HepG2 (cell line): ENCODE results near the gene PANK4. TPM values are rescaled to one million over a fixed set of nuclear protein-coding genes. Genes with fewer than 3 reads are reported as not detected.

Experiments
- CCDC6 ChIP-seq: sonication (generic); formaldehyde crosslinking; IDR thresholded peaks from 2 replicates; pipeline ENCODE4 v1.8.1; 2022; ENCODE audit warnings: mild to moderate bottlenecking, missing genetic modification reagents, moderate library complexity
- CENPT ChIP-seq: sonication (generic); formaldehyde crosslinking; IDR thresholded peaks from 2 replicates; pipeline ENCODE4 v1.8.0; 2022; ENCODE audit warnings: low read depth, mild to moderate bottlenecking, moderate library complexity, missing genetic modification reagents
- GFI1 ChIP-seq: sonication (generic); formaldehyde crosslinking; IDR thresholded peaks from 2 replicates; pipeline ENCODE4 v1.5.0; 2020; ENCODE audit warnings: missing genetic modification reagents, mild to moderate bottlenecking, borderline replicate concordance
- KDM6A ChIP-seq: IDR thresholded peaks from 2 replicates; pipeline ENCODE4 v1.6.1; 2016; ENCODE audit warnings: low read depth
- NCOA5 ChIP-seq: sonication (generic); formaldehyde crosslinking; IDR thresholded peaks from 2 replicates; pipeline ENCODE4 v1.4.0; 2020; ENCODE audit warnings: missing genetic modification reagents
- SRY ChIP-seq: sonication (generic); formaldehyde crosslinking; IDR thresholded peaks from 2 replicates; pipeline ENCODE4 v1.8.0; 2022; ENCODE audit warnings: mild to moderate bottlenecking, missing genetic modification reagents
- STAG1 ChIP-seq: sonication (generic); formaldehyde crosslinking; IDR thresholded peaks from 2 replicates; pipeline ENCODE4 v1.4.0; 2020; ENCODE audit warnings: missing genetic modification reagents
- ZNF350 ChIP-seq: sonication (generic); formaldehyde crosslinking; IDR thresholded peaks from 2 replicates; pipeline ENCODE4 v1.4.0; 2020; ENCODE audit warnings: mild to moderate bottlenecking, low read depth, missing genetic modification reagents, borderline replicate concordance
- ZNF724P ChIP-seq: sonication (generic); formaldehyde crosslinking; IDR thresholded peaks from 2 replicates; pipeline ENCODE4 v1.8.0; 2022; ENCODE audit warnings: missing genetic modification reagents, borderline replicate concordance
- ZNF775 ChIP-seq: sonication (generic); formaldehyde crosslinking; IDR thresholded peaks from 2 replicates; pipeline ENCODE4 v1.4.0; 2020; ENCODE audit warnings: missing genetic modification reagents, mild to moderate bottlenecking, moderate library complexity, borderline replicate concordance
- polyA plus RNA-seq, 8 experiments: library from polyadenylated mRNA; depleted of rRNA in 3 of 8; stranded (reverse) in 7 of 8; unstranded in 1 of 8; fragments of >200 nt; fragmentation: Illumina TruSeq in 4 of 8; extraction: Trizol in 4 of 8; gene quantifications; 2 replicates each; pipeline versions ENCODE4 v1.2.1 to v1.2.3, GENCODE V29; 2011 to 2016; ENCODE audit warnings: low read depth in 4 of 8, missing spikeins in 1 of 8, mixed read lengths in 1 of 8; ENCODE audit not compliant: insufficient read depth in 1 of 8
- total RNA-seq, 5 experiments: library from RNA; depleted of rRNA; stranded (reverse); fragments of >200 nt; fragmentation: Illumina TruSeq; extraction: Trizol; gene quantifications; 2 replicates each; pipeline ENCODE4 v1.2.3, GENCODE V29; 2016; ENCODE audit warnings: low read depth in 1 of 5
- TF ChIP-seq, protein P1 (sequence below), 2 experiments: fragments of 450-650 bp in 1 of 2; sonication (generic) in 1 of 2; formaldehyde crosslinking in 1 of 2; IDR thresholded peaks; 2 replicates each; pipeline versions ENCODE4 v1.6.1 to v1.8.0; 2016 to 2022; ENCODE audit warnings: antibody characterized with exemption in 1 of 2, mild to moderate bottlenecking in 1 of 2, missing genetic modification reagents in 1 of 2
- TF ChIP-seq, protein P2 (sequence below): IDR thresholded peaks from 2 replicates; pipeline ENCODE4 v1.6.1; 2012; ENCODE audit warnings: low read length, improper control_type of control experiment
- TF ChIP-seq, protein P3 (sequence below): sonication (generic); formaldehyde crosslinking; IDR thresholded peaks from 2 replicates; pipeline ENCODE4 v1.4.0; 2020; ENCODE audit warnings: mild to moderate bottlenecking, missing genetic modification reagents
- TF ChIP-seq, protein P4 (sequence below): sonication (generic); formaldehyde crosslinking; IDR thresholded peaks from 2 replicates; pipeline ENCODE4 v1.5.0; 2020; ENCODE audit warnings: mild to moderate bottlenecking, missing genetic modification reagents

Gene PANK4
- total and polyA plus RNA-seq, 2 of the 13 experiments (the other 11 are each of a cell fraction or from before 2014, with no cell fraction given): 17.4 to 19.3 TPM

DNA sequence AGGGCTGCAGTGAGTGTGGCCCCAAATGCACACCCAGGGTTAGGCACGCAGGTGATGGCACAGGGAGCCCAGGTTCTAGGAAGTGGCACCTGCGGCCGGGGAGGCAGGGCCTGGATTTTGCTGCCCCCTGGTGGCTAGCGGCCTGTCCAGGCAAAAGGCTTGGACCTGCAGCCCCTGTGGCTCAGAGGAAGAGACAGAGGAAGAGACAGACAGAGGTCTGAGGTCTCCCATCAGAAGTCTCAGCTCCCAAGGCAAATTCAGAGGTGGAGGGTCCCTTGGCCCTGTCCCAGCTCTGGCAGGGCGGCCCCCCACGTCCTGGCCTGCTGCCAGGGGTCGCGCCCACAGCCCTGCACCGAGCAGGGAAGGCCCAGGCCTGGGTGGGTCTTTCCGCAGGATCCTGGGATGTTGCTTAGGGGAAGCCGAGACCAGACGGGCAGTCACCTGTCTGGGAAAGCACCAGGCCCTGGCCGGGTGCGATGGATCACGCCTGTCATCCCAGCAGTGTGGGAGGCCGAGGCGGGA lies 21.7 kb upstream of the PANK4 start (continued):
- TF ChIP-seq, protein P1, sequence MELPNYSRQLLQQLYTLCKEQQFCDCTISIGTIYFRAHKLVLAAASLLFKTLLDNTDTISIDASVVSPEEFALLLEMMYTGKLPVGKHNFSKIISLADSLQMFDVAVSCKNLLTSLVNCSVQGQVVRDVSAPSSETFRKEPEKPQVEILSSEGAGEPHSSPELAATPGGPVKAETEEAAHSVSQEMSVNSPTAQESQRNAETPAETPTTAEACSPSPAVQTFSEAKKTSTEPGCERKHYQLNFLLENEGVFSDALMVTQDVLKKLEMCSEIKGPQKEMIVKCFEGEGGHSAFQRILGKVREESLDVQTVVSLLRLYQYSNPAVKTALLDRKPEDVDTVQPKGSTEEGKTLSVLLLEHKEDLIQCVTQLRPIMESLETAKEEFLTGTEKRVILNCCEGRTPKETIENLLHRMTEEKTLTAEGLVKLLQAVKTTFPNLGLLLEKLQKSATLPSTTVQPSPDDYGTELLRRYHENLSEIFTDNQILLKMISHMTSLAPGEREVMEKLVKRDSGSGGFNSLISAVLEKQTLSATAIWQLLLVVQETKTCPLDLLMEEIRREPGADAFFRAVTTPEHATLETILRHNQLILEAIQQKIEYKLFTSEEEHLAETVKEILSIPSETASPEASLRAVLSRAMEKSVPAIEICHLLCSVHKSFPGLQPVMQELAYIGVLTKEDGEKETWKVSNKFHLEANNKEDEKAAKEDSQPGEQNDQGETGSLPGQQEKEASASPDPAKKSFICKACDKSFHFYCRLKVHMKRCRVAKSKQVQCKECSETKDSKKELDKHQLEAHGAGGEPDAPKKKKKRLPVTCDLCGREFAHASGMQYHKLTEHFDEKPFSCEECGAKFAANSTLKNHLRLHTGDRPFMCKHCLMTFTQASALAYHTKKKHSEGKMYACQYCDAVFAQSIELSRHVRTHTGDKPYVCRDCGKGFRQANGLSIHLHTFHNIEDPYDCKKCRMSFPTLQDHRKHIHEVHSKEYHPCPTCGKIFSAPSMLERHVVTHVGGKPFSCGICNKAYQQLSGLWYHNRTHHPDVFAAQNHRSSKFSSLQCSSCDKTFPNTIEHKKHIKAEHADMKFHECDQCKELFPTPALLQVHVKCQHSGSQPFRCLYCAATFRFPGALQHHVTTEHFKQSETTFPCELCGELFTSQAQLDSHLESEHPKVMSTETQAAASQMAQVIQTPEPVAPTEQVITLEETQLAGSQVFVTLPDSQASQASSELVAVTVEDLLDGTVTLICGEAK (IDR thresholded peaks at IDR 0.05): no peak
- TF ChIP-seq, protein P1 (CRISPR knock-in tag; IDR thresholded peaks at IDR 0.05): no peak
- TF ChIP-seq NCOA5 (CRISPR knock-in tag) (no peak), STAG1 (peak; percentile 89), ZNF724P (CRISPR knock-in tag) (no peak), SRY (CRISPR knock-in tag) (no peak), CCDC6 (CRISPR knock-in tag) (no peak), ZNF350 (CRISPR knock-in tag) (no peak; the same call in 1 of the 2 replicates), ZNF775 (no peak), KDM6A (no peak), GFI1 (CRISPR knock-in tag) (no peak), CENPT (CRISPR knock-in tag) (no peak)
- TF ChIP-seq, protein P2, sequence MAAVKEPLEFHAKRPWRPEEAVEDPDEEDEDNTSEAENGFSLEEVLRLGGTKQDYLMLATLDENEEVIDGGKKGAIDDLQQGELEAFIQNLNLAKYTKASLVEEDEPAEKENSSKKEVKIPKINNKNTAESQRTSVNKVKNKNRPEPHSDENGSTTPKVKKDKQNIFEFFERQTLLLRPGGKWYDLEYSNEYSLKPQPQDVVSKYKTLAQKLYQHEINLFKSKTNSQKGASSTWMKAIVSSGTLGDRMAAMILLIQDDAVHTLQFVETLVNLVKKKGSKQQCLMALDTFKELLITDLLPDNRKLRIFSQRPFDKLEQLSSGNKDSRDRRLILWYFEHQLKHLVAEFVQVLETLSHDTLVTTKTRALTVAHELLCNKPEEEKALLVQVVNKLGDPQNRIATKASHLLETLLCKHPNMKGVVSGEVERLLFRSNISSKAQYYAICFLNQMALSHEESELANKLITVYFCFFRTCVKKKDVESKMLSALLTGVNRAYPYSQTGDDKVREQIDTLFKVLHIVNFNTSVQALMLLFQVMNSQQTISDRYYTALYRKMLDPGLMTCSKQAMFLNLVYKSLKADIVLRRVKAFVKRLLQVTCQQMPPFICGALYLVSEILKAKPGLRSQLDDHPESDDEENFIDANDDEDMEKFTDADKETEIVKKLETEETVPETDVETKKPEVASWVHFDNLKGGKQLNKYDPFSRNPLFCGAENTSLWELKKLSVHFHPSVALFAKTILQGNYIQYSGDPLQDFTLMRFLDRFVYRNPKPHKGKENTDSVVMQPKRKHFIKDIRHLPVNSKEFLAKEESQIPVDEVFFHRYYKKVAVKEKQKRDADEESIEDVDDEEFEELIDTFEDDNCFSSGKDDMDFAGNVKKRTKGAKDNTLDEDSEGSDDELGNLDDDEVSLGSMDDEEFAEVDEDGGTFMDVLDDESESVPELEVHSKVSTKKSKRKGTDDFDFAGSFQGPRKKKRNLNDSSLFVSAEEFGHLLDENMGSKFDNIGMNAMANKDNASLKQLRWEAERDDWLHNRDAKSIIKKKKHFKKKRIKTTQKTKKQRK: no peak
- TF ChIP-seq, protein P3, sequence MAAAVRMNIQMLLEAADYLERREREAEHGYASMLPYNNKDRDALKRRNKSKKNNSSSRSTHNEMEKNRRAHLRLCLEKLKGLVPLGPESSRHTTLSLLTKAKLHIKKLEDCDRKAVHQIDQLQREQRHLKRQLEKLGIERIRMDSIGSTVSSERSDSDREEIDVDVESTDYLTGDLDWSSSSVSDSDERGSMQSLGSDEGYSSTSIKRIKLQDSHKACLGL (CRISPR knock-in tag): 0 out of 2 replicates have a peak, but pooled peaks have one; percentile 22
- TF ChIP-seq, protein P4, sequence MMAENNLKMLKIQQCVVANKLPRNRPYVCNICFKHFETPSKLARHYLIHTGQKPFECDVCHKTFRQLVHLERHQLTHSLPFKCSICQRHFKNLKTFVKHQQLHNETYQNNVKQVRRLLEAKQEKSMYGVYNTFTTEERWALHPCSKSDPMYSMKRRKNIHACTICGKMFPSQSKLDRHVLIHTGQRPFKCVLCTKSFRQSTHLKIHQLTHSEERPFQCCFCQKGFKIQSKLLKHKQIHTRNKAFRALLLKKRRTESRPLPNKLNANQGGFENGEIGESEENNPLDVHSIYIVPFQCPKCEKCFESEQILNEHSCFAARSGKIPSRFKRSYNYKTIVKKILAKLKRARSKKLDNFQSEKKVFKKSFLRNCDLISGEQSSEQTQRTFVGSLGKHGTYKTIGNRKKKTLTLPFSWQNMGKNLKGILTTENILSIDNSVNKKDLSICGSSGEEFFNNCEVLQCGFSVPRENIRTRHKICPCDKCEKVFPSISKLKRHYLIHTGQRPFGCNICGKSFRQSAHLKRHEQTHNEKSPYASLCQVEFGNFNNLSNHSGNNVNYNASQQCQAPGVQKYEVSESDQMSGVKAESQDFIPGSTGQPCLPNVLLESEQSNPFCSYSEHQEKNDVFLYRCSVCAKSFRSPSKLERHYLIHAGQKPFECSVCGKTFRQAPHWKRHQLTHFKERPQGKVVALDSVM (CRISPR knock-in tag): no peak
